H1 (cell line): ENCODE data around the gene CHST11. TPM values are rescaled to one million over a fixed set of nuclear protein-coding genes. Genes with fewer than 3 reads are reported as not detected.

Experiments used
- CTCF ChIA-PET: fragments of 300-600 bp; sonication (Branson Sonifier 250); formaldehyde crosslinking; loops from one replicate; lab custom pipeline; 2021; ENCODE audit not compliant: partially characterized antibody; lab: Charles Lee
- POLR2A ChIA-PET: fragments of 300-600 bp; sonication (Branson Sonifier 250); formaldehyde crosslinking; loops from one replicate; lab custom pipeline; 2021; ENCODE audit warnings: inconsistent platforms; ENCODE audit not compliant: partially characterized antibody; lab: Charles Lee
- DNase-seq, 2 experiments: peaks; one replicate each; pipeline versions ENCODE4 v3.0.0 to v3.0.0-alpha.2; 2010 to 2022; ENCODE audit warnings: low spot score in 2 of 2, low read depth in 1 of 2, mixed read lengths in 1 of 2
- FAIRE-seq: peaks from 2 replicates; lab custom pipeline; 2011; peaks lifted over from hg19 to GRCh38; lab: Jason Lieb, UNC
- H2AFZ ChIP-seq: 2 replicates; pipeline ENCODE4 v1.8.1; 2012; ENCODE audit warnings: low read length, inconsistent platforms
- H2AK5ac ChIP-seq: 2 replicates; pipeline ENCODE4 v1.6.1; 2013; ENCODE audit warnings: low read depth, low read length
- H2BK120ac ChIP-seq: replicated peaks from 2 replicates; pipeline ENCODE3; 2013; ENCODE audit warnings: low read depth, low read length, inconsistent platforms
- H2BK12ac ChIP-seq: 2 replicates; pipeline ENCODE4 v1.6.1; 2013; ENCODE audit warnings: low read depth, low read length
- H2BK15ac ChIP-seq: 2 replicates; pipeline ENCODE4 v1.6.1; 2013; ENCODE audit warnings: low read length
- H2BK20ac ChIP-seq: 2 replicates; pipeline ENCODE4 v1.6.1; 2013; ENCODE audit warnings: low read length
- H2BK5ac ChIP-seq: 2 replicates; pipeline ENCODE4 v1.6.1; 2013; ENCODE audit warnings: low read depth, low read length
- H3K14ac ChIP-seq: 2 replicates; pipeline ENCODE4 v1.6.1; 2013; ENCODE audit warnings: inconsistent platforms; ENCODE audit not compliant: insufficient read length
- H3K18ac ChIP-seq: 2 replicates; pipeline ENCODE4 v1.6.1; 2013; ENCODE audit warnings: low read length; ENCODE audit errors: extremely low read depth
- H3K23ac ChIP-seq: 2 replicates; pipeline ENCODE4 v1.6.1; 2013; ENCODE audit warnings: inconsistent platforms; ENCODE audit not compliant: insufficient read length
- H3K23me2 ChIP-seq: 2 replicates; pipeline ENCODE4 v1.6.1; 2013; ENCODE audit warnings: low read depth, low read length
- H3K27ac ChIP-seq: 2 replicates; pipeline ENCODE4 v1.6.1; 2011; ENCODE audit warnings: low read depth, low read length, inconsistent platforms
- H3K27me3 ChIP-seq, 4 experiments: replicated peaks in 1 of 4; 1 replicate in 1 of 4; 2 replicates in 3 of 4; pipeline versions ENCODE4 v1.6.1 to v1.8.1; 2011 to 2013; ENCODE audit warnings: low read length in 3 of 4, mild to moderate bottlenecking in 3 of 4, inconsistent platforms in 2 of 4, mixed read lengths in 2 of 4, moderate library complexity in 1 of 4; ENCODE audit not compliant: control insufficient read depth in 3 of 4, insufficient read depth in 3 of 4; ENCODE audit errors: extremely low read depth in 1 of 4
- H3K36me3 ChIP-seq, 4 experiments: 2 replicates each; pipeline versions ENCODE4 v1.6.1 to v1.8.1; 2011 to 2013; ENCODE audit warnings: mild to moderate bottlenecking in 4 of 4, low read length in 3 of 4, moderate library complexity in 2 of 4, control low read depth in 1 of 4, inconsistent platforms in 1 of 4; ENCODE audit not compliant: insufficient read depth in 4 of 4, control insufficient read depth in 2 of 4
- H3K4ac ChIP-seq: replicated peaks from 2 replicates; pipeline ENCODE3; 2013; ENCODE audit warnings: low read length, low read depth, mixed read lengths, inconsistent platforms; ENCODE audit not compliant: insufficient read length
- H3K4me1 ChIP-seq, 4 experiments: replicated peaks in 1 of 4; 1 replicate in 1 of 4; 2 replicates in 3 of 4; pipeline versions ENCODE4 v1.6.1 to v1.8.1; 2011 to 2013; ENCODE audit warnings: low read length in 3 of 4, inconsistent platforms in 2 of 4, mixed read lengths in 1 of 4; ENCODE audit not compliant: insufficient read depth in 4 of 4, control insufficient read depth in 3 of 4
- H3K4me2 ChIP-seq, 2 experiments: 2 replicates each; pipeline versions ENCODE4 v1.6.1 to v1.8.1; 2011 to 2013; ENCODE audit warnings: low read depth in 2 of 2, low read length in 2 of 2, control low read depth in 1 of 2, inconsistent platforms in 1 of 2, mild to moderate bottlenecking in 1 of 2; ENCODE audit not compliant: insufficient read depth in 1 of 2
- H3K4me3 ChIP-seq, 4 experiments: fragments of 200-600, 300-600 bp in 1 of 4; sonication (generic), shearing (Covaris generic), sonication (Bioruptor Twin) in 1 of 4; 2 replicates each; pipeline versions ENCODE4 v1.5.1 to v1.8.1; 2011 to 2016; ENCODE audit warnings: low read length in 4 of 4, low read depth in 3 of 4, control low read depth in 2 of 4, inconsistent platforms in 2 of 4, mild to moderate bottlenecking in 2 of 4, mixed read lengths in 1 of 4, moderate library complexity in 1 of 4; ENCODE audit not compliant: insufficient read depth in 2 of 4; ENCODE audit errors: extremely low read depth in 1 of 4
- H3K56ac ChIP-seq: replicated peaks from 2 replicates; pipeline ENCODE3; 2013; ENCODE audit warnings: low read depth, mild to moderate bottlenecking, mixed read lengths, low read length, inconsistent platforms; ENCODE audit not compliant: insufficient read length
- H3K79me1 ChIP-seq: 2 replicates; pipeline ENCODE4 v1.6.1; 2013; ENCODE audit warnings: low read depth, low read length, control low read depth
- H3K79me2 ChIP-seq, 2 experiments: 2 replicates each; pipeline versions ENCODE4 v1.6.1 to v1.8.1; 2012 to 2013; ENCODE audit warnings: low read length in 2 of 2, mild to moderate bottlenecking in 2 of 2, inconsistent platforms in 1 of 2; ENCODE audit not compliant: insufficient read depth in 2 of 2, control insufficient read depth in 1 of 2
- H3K9ac ChIP-seq, 4 experiments: replicated peaks in 1 of 4; 1 replicate in 1 of 4; 2 replicates in 3 of 4; pipeline versions ENCODE4 v1.6.1 to v1.8.1; 2011 to 2013; ENCODE audit warnings: low read depth in 3 of 4, low read length in 3 of 4, control low read depth in 2 of 4, mild to moderate bottlenecking in 2 of 4, moderate library complexity in 2 of 4, inconsistent platforms in 1 of 4; ENCODE audit errors: extremely low read depth in 1 of 4
- H3K9me3 ChIP-seq, 2 experiments: 2 replicates each; pipeline versions ENCODE4 v1.6.1 to v1.8.1; 2012 to 2013; ENCODE audit warnings: mild to moderate bottlenecking in 2 of 2, moderate library complexity in 2 of 2, control low read depth in 1 of 2, inconsistent platforms in 1 of 2, low read depth in 1 of 2, low read length in 1 of 2, mixed read lengths in 1 of 2; ENCODE audit not compliant: insufficient read depth in 2 of 2
- H4K20me1 ChIP-seq, 2 experiments: replicated peaks in 1 of 2; 2 replicates each; pipeline versions ENCODE3 to v1.8.1; 2011 to 2013; ENCODE audit warnings: inconsistent platforms in 2 of 2, low read length in 2 of 2, mild to moderate bottlenecking in 1 of 2; ENCODE audit not compliant: insufficient read depth in 2 of 2, control insufficient read depth in 1 of 2
- H4K5ac ChIP-seq: 2 replicates; pipeline ENCODE4 v1.6.1; 2013; ENCODE audit warnings: low read length, low read depth, mixed read lengths, inconsistent platforms; ENCODE audit not compliant: insufficient read length
- H4K8ac ChIP-seq: 2 replicates; pipeline ENCODE4 v1.8.0; 2013; ENCODE audit warnings: mild to moderate bottlenecking, moderate library complexity, low read length, inconsistent platforms; ENCODE audit not compliant: insufficient read depth; ENCODE audit errors: extremely low read depth
- H4K91ac ChIP-seq: replicated peaks from 2 replicates; pipeline ENCODE3; 2013; ENCODE audit warnings: low read length, mixed read lengths, inconsistent platforms; ENCODE audit not compliant: insufficient read length
- JUND ChIP-seq: IDR thresholded peaks from 2 replicates; pipeline ENCODE4 v1.6.1; 2011; ENCODE audit warnings: mild to moderate bottlenecking, improper control_type of control experiment, low read length
- KDM1A ChIP-seq: fragments of 200-600, 300-600 bp; sonication (generic); IDR thresholded peaks from 2 replicates; pipeline ENCODE4 v1.7.1; 2016; ENCODE audit warnings: mild to moderate bottlenecking, low read length, borderline replicate concordance
- NANOG ChIP-seq: IDR thresholded peaks from 2 replicates; pipeline ENCODE4 v1.6.1; 2011; ENCODE audit warnings: low read length, low read depth, mild to moderate bottlenecking, inconsistent platforms; ENCODE audit not compliant: insufficient read depth, poor library complexity, severe bottlenecking
- SIN3A ChIP-seq, 2 experiments: IDR thresholded peaks in 1 of 2; conservative IDR thresholded peaks in 1 of 2; 2 replicates each; pipeline ENCODE4 v1.6.1; 2011 to 2012; ENCODE audit warnings: low read length in 2 of 2, improper control_type of control experiment in 1 of 2, low read depth in 1 of 2, mild to moderate bottlenecking in 1 of 2
- WGBS, 2 experiments: shearing (Covaris generic) in 1 of 2; methylation state at CpG; one replicate each; pipeline versions ENCODE4 v1.1.6 to v1.1.7; 2013 to 2015; ENCODE audit warnings: low lambda C conversion rate in 2 of 2, mixed read lengths in 2 of 2, inconsistent platforms in 1 of 2, low coverage in 1 of 2, missing lambda C conversion rate in 1 of 2; ENCODE audit not compliant: insufficient replicate concordance in 2 of 2, insufficient coverage in 1 of 2, insufficient read length in 1 of 2; ENCODE audit errors: extremely low coverage in 1 of 2, missing lambda C conversion rate in 1 of 2; 5-methylcytosine and 5-hydroxymethylcytosine counted together
- polyA plus RNA-seq, 7 experiments: library from polyadenylated mRNA; depleted of rRNA in 3 of 7; stranded (reverse) in 5 of 7; unstranded in 2 of 7; fragments of >200 nt in 5 of 7; fragments of 200-250 nt in 2 of 7; gene quantifications; 1 replicate in 5 of 7; 2 replicates in 1 of 7; 4 replicates in 1 of 7; pipeline versions ENCODE4 v1.2.1 to v1.2.3, GENCODE V29; 2011 to 2013; ENCODE audit warnings: missing spikeins in 2 of 7, mixed read lengths in 2 of 7
- total RNA-seq: library from RNA; stranded (reverse); fragmentation: NEBNext Ultra II Directional; extraction: Animal tissue kit (Norgen Biotek cat#: 25700); gene quantifications from 2 replicates; pipeline ENCODE4 v1.2.1, GENCODE V29; 2021

Gene CHST11
- total and polyA plus RNA-seq, 2 of the 8 experiments (the other 6 are each of a cell fraction or from before 2014, with no cell fraction given) = 14.4 to 20.8 TPM

GRCh38 chr12:104604070-104604994 lies 147.6 kb downstream of the CHST11 start:
- no peak overlapping the region for H3K18ac ChIP-seq
- no peaks in the 10 kb centered on the region; a peak in 1 of 4 replicates for H3K9me3 ChIP-seq
- WGBS, 2 experiments = 80% methylated on average over 10 of the region's 10 CpGs; no CpG with 5 or more reads in 1 of the 2 experiments
- no peaks in the 10 kb centered on the region; the same call in 1 of the 2 replicates for H3K23me2 ChIP-seq
- H3K9ac ChIP-seq = no peak overlapping the region
- H4K91ac ChIP-seq = no peak overlapping the region
- H4K5ac ChIP-seq = no peak overlapping the region
- H3K4ac ChIP-seq = no peak overlapping the region
- DNase-seq = peak in 1 of 2 experiments; percentile 43
- no peak for TF ChIP-seq NANOG
- TF ChIP-seq JUND = peak; percentile 48; the same call in 1 of the 2 replicates
- no peak for TF ChIP-seq SIN3A (conservative IDR thresholded peaks at IDR 0.05 in 1 of 2, IDR thresholded peaks at IDR 0.05 in 1 of 2; ENCODE audit: low read depth in 1 of 2, low read length in 2 of 2)
- no peak for TF ChIP-seq KDM1A
- H2BK120ac ChIP-seq = no peak overlapping the region
- H3K79me1 ChIP-seq = no peaks in the 10 kb centered on the region; the same call in 1 of the 2 replicates
- FAIRE-seq = no peak
- H2BK12ac ChIP-seq = 0 out of 2 replicates have a peak overlapping the region, but pooled peaks have one; percentile 31
- H2AK5ac ChIP-seq = 0 out of 2 replicates have a peak overlapping the region, but pooled peaks have one; percentile 82
- H3K79me2 ChIP-seq = no peaks in the 10 kb centered on the region
- H2AFZ ChIP-seq = no peak overlapping the region
- H3K27me3 ChIP-seq = no peaks in the 10 kb centered on the region
- no peaks in the 10 kb centered on the region for H4K20me1 ChIP-seq
- ChIA-PET POLR2A (no interaction called here), CTCF (interaction anchor here (0.7 to 1.2 kb wide), 6 partner anchors 27 to 223 kb away, joined by 3 to 4 read pairs (median 3); no protein-coding TSS in a partner anchor)
- no peak overlapping the region for H4K8ac ChIP-seq
- no peak overlapping the region for H3K4me3 ChIP-seq
- peak overlapping the region; percentile 81; the same call in 1 of the 2 replicates for H2BK5ac ChIP-seq
- H3K4me1 ChIP-seq = peaks cover 0 to 5% (median 1%) of the 10 kb centered on the region in 4 experiments; a peak in 3 of 7 replicates
- H3K36me3 ChIP-seq = no peaks in the 10 kb centered on the region
- 0 out of 2 replicates have a peak overlapping the region, but pooled peaks have one; percentile 61 for H2BK15ac ChIP-seq
- H3K27ac ChIP-seq = no peak overlapping the region
- no peak overlapping the region for H3K56ac ChIP-seq
- H3K14ac ChIP-seq = no peak overlapping the region
- H3K4me2 ChIP-seq = no peak overlapping the region; a peak in 1 of 4 replicates
- H3K23ac ChIP-seq = no peak overlapping the region
- no peak overlapping the region for H2BK20ac ChIP-seq
